Measurements from ENCODE around the gene OIP5. TPM values are rescaled to one million over a fixed set of nuclear protein-coding genes. Genes with fewer than 3 reads are reported as not detected.

Gene OIP5
- total and polyA plus RNA-seq, 9 of the 15 experiments (the other 6 are each of a cell fraction or from before 2014, with no cell fraction given): 8.3 to 54.8 (median 35.3) TPM

- POLR2A ChIA-PET: interaction anchor here (0.7 to 1.2 kb wide), 2 partner anchors 11 to 75 kb away, joined by 3 read pairs; no protein-coding TSS in a partner anchor
- Histone ChIP-seq H3K27me3 (ENCODE audit: control insufficient read depth in 2 of 2, insufficient read depth in 2 of 2, low read length in 2 of 2) (no peaks in the 10 kb centered on the region), H3K9ac (ENCODE audit: insufficient read depth in 1 of 2, low read depth in 2 of 2, low read length in 2 of 2) (peak overlapping the region in 1 of 2 experiments; percentile 47; a peak in 1 of 4 replicates), H2AFZ (ENCODE audit: low read depth, low read length) (no peak overlapping the region), H3K27ac (ENCODE audit: extremely low read depth, low read depth, low read length) (no peak overlapping the region), H3K79me2 (ENCODE audit: control insufficient read depth, insufficient read depth, low read length) (peaks cover 94% of the 10 kb centered on the region), H3K4me2 (ENCODE audit: insufficient read depth, low read length) (no peak overlapping the region), H3K4me3 (no peak overlapping the region), H4K20me1 (replicated peaks; ENCODE audit: control insufficient read depth, insufficient read depth, low read length) (peaks cover 7% of the 10 kb centered on the region; the same call in 1 of the 2 replicates), H3K9me1 (ENCODE audit: control insufficient read depth, insufficient read depth, low read length) (no peaks in the 10 kb centered on the region), H3K36me3 (ENCODE audit: control insufficient read depth, insufficient read depth, low read length) (peaks cover 54% of the 10 kb centered on the region), H3K9me3 (replicated peaks; ENCODE audit: control insufficient read depth, insufficient read depth, low read depth, low read length) (no peaks in the 10 kb centered on the region), H3K4me1 (replicated peaks in 1 of 2; ENCODE audit: control insufficient read depth in 2 of 2, insufficient read depth in 2 of 2, low read length in 2 of 2) (peaks cover 4 to 6% of the 10 kb centered on the region in 2 experiments; a peak in 2 of 5 replicates)
- 96% methylated on average over 6 of the region's 6 CpGs for WGBS (ENCODE audit: insufficient coverage, low coverage, missing lambda C conversion rate)
- FAIRE-seq: no peak
- no peak for DNase-seq (ENCODE audit: extremely low read depth in 1 of 4, low spot score in 3 of 4)
- intact Hi-C loops (cut with micrococcal nuclease): no loop called here
- TF ChIP-seq ZNF121 (CRISPR knock-in tag; conservative IDR thresholded peaks at IDR 0.05) (peak; percentile 10; the same call in 1 of the 2 replicates), ZNF561 (CRISPR knock-in tag; conservative IDR thresholded peaks at IDR 0.05) (no peak), SOX6 (IDR thresholded peaks at IDR 0.05) (no peak), BMI1 (IDR thresholded peaks at IDR 0.05; ENCODE audit: low read length) (no peak)
- in situ Hi-C loops (cut with MboI): no loop called here
- no peak for ATAC-seq
- BruUV-seq (replicated peaks): no TSS peak
- CTCF ChIA-PET (ENCODE audit: low intra/inter-chr PET ratio): interaction anchor here (0.5 kb wide), 2 partner anchors 47 to 896 kb away, joined by 3 to 4 read pairs; no protein-coding TSS in a partner anchor
Measured at GRCh38 chr15:41337047-41337446, 4.7 kb upstream of the OIP5 start.

DNA sequence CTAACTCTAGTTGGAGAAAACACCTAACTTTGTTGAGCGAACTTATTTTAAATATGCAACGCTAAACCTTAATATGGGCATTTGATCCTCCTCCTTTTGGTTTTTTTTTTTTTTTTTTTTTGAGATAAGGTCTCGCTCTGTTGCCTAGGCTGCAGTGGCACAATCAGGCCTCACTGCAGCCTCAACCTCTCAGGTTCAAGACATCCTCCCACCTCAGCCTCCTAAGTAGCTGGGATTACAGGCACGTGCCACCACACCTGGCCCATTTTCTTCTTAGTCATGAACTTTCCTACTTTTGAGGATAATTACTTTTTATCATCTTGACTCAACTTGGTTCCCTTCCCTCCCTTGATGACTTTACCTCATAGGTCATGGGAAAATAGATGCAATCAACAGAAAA, 4.2 kb upstream of the OIP5 start:
- Histone ChIP-seq H3K79me2 (ENCODE audit: control insufficient read depth, insufficient read depth, low read length) (peaks cover 94% of the 10 kb centered on the region), H3K4me2 (ENCODE audit: insufficient read depth, low read length) (no peak overlapping the region), H4K20me1 (replicated peaks; ENCODE audit: control insufficient read depth, insufficient read depth, low read length) (peaks cover 7% of the 10 kb centered on the region; the same call in 1 of the 2 replicates), H3K4me1 (replicated peaks in 1 of 2; ENCODE audit: control insufficient read depth in 2 of 2, insufficient read depth in 2 of 2, low read length in 2 of 2) (peaks cover 4 to 6% of the 10 kb centered on the region in 2 experiments; a peak in 2 of 5 replicates), H3K4me3 (no peak overlapping the region), H2AFZ (ENCODE audit: low read depth, low read length) (no peak overlapping the region), H3K27ac (ENCODE audit: extremely low read depth, low read depth, low read length) (no peak overlapping the region), H3K9me1 (ENCODE audit: control insufficient read depth, insufficient read depth, low read length) (no peaks in the 10 kb centered on the region), H3K9ac (ENCODE audit: insufficient read depth in 1 of 2, low read depth in 2 of 2, low read length in 2 of 2) (0 out of 4 replicates have a peak overlapping the region, but pooled peaks of 1 of the 2 experiments have one; percentile 23), H3K9me3 (replicated peaks; ENCODE audit: control insufficient read depth, insufficient read depth, low read depth, low read length) (no peaks in the 10 kb centered on the region), H3K27me3 (ENCODE audit: control insufficient read depth in 2 of 2, insufficient read depth in 2 of 2, low read length in 2 of 2) (no peaks in the 10 kb centered on the region), H3K36me3 (ENCODE audit: control insufficient read depth, insufficient read depth, low read length) (peaks cover 49% of the 10 kb centered on the region)
- FAIRE-seq: no peak
- DNase-seq (ENCODE audit: extremely low read depth in 1 of 4, low spot score in 3 of 4): peak in 1 of 4 experiments; percentile 22
- CTCF ChIA-PET (ENCODE audit: low intra/inter-chr PET ratio): no interaction called here
- 41% methylated on average over 4 of the region's 4 CpGs for WGBS (ENCODE audit: insufficient coverage, low coverage, missing lambda C conversion rate)
- in situ Hi-C loops (cut with MboI) (no loop called here), intact Hi-C loops (cut with micrococcal nuclease) (no loop called here)
- POLR2A ChIA-PET: interaction anchor here (0.5 to 0.8 kb wide), 3 partner anchors 10 to 50 kb away, joined by 3 read pairs; no protein-coding TSS in a partner anchor
- no peak for ATAC-seq
- BruUV-seq (replicated peaks): no TSS peak
- TF ChIP-seq RFX1 (IDR thresholded peaks at IDR 0.05) (peak; percentile 58), BHLHE40 (IDR thresholded peaks at IDR 0.05; ENCODE audit: low read length) (peak; percentile 68), KDM1A (IDR thresholded peaks at IDR 0.05) (peak in 1 of 2 experiments; percentile 29; a peak in 1 of 4 replicates), LCOR (CRISPR knock-in tag; IDR thresholded peaks at IDR 0.05) (no peak), SMARCB1 (IDR thresholded peaks at IDR 0.05; ENCODE audit: insufficient read length, low read depth) (no peak), ARID1B (IDR thresholded peaks at IDR 0.05) (peak; percentile 28; the same call in 1 of the 2 replicates), RBFOX2 (IDR thresholded peaks at IDR 0.05; ENCODE audit: low read depth, low read length) (0 out of 2 replicates have a peak, but pooled peaks have one; percentile 14), CREB3L1 (IDR thresholded peaks at IDR 0.05; ENCODE audit: borderline replicate concordance, low read depth) (no peak), HBP1 (CRISPR knock-in tag; IDR thresholded peaks at IDR 0.05) (no peak), POLR2AphosphoS5 (IDR thresholded peaks at IDR 0.05; ENCODE audit: control insufficient read depth, insufficient read depth, low read depth, low read length) (peak; percentile 32; the same call in 1 of the 2 replicates)

Measured in K562 (cell line).